HCT116 (cell line): ENCODE data around the gene RNF208.

ENCODE experiments used
- ELF1 ChIP-seq: IDR thresholded peaks from 2 replicates; pipeline ENCODE4 v1.6.1; 2012; ENCODE audit warnings: low read depth, borderline replicate concordance
- EZH2 ChIP-seq: fragments of 200-600 bp; sonication (generic); IDR thresholded peaks from 2 replicates; pipeline ENCODE4 v1.6.1; 2017; ENCODE audit warnings: antibody characterized with exemption, mixed run types
- EZH2phosphoT487 ChIP-seq: fragments of 200-600 bp; IDR thresholded peaks from 2 replicates; pipeline ENCODE4 v1.6.1; 2018; ENCODE audit warnings: antibody characterized with exemption, borderline replicate concordance
- FOSL1 ChIP-seq: IDR thresholded peaks from 2 replicates; pipeline ENCODE4 v1.6.1; 2012; ENCODE audit warnings: low read depth
- POLR2A ChIP-seq: IDR thresholded peaks from 2 replicates; pipeline ENCODE4 v1.7.0; 2011; ENCODE audit warnings: borderline replicate concordance; ENCODE audit not compliant: insufficient read depth, insufficient read length; ENCODE audit errors: extremely low read depth
- POLR2AphosphoS5 ChIP-seq: IDR thresholded peaks from 2 replicates; pipeline ENCODE4 v1.6.1; 2011; ENCODE audit warnings: mild to moderate bottlenecking, low read depth, low read length, moderate library complexity
- RAD21 ChIP-seq: IDR thresholded peaks from 2 replicates; pipeline ENCODE4 v1.6.1; 2012; ENCODE audit warnings: low read depth, mild to moderate bottlenecking
- SP1 ChIP-seq: IDR thresholded peaks from 2 replicates; pipeline ENCODE4 v1.6.1; 2012; ENCODE audit warnings: low read depth
- TCF7L2 ChIP-seq: IDR thresholded peaks from 2 replicates; pipeline ENCODE4 v1.7.0; 2011; ENCODE audit warnings: borderline replicate concordance, inconsistent platforms; ENCODE audit not compliant: insufficient read depth, insufficient read length; ENCODE audit errors: extremely low read depth
- ZFX ChIP-seq: fragments of 450-650 bp; IDR thresholded peaks from 2 replicates; pipeline ENCODE4 v1.6.1; 2017
- TF ChIP-seq, protein P1 (sequence below), 3 experiments: fragments of 200-600 bp in 1 of 3; sonication (generic) in 1 of 3; IDR thresholded peaks in 2 of 3; conservative IDR thresholded peaks in 1 of 3; 2 replicates each; pipeline ENCODE4 v1.5.1; 2012 to 2017; ENCODE audit warnings: low read depth in 2 of 3, low read length in 2 of 3, antibody characterized with exemption in 1 of 3, borderline replicate concordance in 1 of 3, control low read depth in 1 of 3, mild to moderate bottlenecking in 1 of 3, mixed read lengths in 1 of 3, mixed run types in 1 of 3, moderate library complexity in 1 of 3; ENCODE audit not compliant: insufficient read depth in 1 of 3
- TF ChIP-seq, protein P2 (sequence below): IDR thresholded peaks from 2 replicates; pipeline ENCODE4 v1.6.1; 2012; ENCODE audit warnings: low read depth
- TF ChIP-seq, protein P3 (sequence below): IDR thresholded peaks from 2 replicates; pipeline ENCODE4 v1.6.1; 2012

DNA sequence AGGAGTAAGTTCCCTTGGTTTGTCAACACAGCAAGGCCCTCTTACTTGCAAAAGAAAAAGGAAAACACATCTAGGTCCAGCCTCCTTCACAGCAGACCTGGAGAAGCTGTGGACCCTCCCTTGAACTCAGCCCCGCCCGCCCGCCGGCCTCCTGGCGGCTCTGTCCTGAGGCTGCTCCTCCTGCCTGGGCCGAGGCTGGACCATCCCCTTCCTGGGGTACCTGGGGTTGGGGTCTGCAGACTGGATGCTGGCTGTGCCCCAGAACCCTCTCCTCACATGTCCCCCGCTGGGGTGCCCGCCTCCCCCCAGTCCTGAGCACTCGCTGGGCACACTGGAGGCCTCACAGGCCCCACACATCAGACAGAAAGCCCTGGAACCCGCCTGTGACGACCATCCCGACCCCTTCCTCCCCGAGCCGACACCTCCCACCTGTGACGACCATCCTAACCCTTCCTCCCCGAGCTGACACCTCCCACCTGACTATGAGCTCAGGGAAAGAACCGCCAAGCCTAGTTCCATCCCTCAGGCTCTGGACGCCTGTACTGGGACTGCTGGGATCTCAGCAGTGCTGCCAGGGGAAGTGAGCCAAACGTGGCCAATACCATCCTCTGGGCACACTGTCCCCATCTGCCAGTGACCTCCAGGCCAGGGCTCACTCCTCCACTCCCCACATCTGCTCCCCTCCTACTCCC lies 43.0 kb downstream of the RNF208 start:
- TF ChIP-seq POLR2A: no peak
- TF ChIP-seq, protein P1, sequence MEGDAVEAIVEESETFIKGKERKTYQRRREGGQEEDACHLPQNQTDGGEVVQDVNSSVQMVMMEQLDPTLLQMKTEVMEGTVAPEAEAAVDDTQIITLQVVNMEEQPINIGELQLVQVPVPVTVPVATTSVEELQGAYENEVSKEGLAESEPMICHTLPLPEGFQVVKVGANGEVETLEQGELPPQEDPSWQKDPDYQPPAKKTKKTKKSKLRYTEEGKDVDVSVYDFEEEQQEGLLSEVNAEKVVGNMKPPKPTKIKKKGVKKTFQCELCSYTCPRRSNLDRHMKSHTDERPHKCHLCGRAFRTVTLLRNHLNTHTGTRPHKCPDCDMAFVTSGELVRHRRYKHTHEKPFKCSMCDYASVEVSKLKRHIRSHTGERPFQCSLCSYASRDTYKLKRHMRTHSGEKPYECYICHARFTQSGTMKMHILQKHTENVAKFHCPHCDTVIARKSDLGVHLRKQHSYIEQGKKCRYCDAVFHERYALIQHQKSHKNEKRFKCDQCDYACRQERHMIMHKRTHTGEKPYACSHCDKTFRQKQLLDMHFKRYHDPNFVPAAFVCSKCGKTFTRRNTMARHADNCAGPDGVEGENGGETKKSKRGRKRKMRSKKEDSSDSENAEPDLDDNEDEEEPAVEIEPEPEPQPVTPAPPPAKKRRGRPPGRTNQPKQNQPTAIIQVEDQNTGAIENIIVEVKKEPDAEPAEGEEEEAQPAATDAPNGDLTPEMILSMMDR (IDR thresholded peaks at IDR 0.05 in 2 of 3, conservative IDR thresholded peaks at IDR 0.05 in 1 of 3; ENCODE audit: borderline replicate concordance in 1 of 3, insufficient read depth in 1 of 3, low read depth in 2 of 3, low read length in 2 of 3): no peak
- TF ChIP-seq SP1: no peak
- no peak for TF ChIP-seq EZH2
- TF ChIP-seq, protein P2, sequence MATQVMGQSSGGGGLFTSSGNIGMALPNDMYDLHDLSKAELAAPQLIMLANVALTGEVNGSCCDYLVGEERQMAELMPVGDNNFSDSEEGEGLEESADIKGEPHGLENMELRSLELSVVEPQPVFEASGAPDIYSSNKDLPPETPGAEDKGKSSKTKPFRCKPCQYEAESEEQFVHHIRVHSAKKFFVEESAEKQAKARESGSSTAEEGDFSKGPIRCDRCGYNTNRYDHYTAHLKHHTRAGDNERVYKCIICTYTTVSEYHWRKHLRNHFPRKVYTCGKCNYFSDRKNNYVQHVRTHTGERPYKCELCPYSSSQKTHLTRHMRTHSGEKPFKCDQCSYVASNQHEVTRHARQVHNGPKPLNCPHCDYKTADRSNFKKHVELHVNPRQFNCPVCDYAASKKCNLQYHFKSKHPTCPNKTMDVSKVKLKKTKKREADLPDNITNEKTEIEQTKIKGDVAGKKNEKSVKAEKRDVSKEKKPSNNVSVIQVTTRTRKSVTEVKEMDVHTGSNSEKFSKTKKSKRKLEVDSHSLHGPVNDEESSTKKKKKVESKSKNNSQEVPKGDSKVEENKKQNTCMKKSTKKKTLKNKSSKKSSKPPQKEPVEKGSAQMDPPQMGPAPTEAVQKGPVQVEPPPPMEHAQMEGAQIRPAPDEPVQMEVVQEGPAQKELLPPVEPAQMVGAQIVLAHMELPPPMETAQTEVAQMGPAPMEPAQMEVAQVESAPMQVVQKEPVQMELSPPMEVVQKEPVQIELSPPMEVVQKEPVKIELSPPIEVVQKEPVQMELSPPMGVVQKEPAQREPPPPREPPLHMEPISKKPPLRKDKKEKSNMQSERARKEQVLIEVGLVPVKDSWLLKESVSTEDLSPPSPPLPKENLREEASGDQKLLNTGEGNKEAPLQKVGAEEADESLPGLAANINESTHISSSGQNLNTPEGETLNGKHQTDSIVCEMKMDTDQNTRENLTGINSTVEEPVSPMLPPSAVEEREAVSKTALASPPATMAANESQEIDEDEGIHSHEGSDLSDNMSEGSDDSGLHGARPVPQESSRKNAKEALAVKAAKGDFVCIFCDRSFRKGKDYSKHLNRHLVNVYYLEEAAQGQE: no peak
- no peak for TF ChIP-seq EZH2phosphoT487
- TF ChIP-seq POLR2AphosphoS5: no peak
- TF ChIP-seq RAD21: no peak
- no peak for TF ChIP-seq FOSL1
- TF ChIP-seq, protein P3, sequence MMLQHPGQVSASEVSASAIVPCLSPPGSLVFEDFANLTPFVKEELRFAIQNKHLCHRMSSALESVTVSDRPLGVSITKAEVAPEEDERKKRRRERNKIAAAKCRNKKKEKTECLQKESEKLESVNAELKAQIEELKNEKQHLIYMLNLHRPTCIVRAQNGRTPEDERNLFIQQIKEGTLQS: no peak
- no peak for TF ChIP-seq ZFX
- TF ChIP-seq TCF7L2: no peak
- no peak for TF ChIP-seq ELF1
